NK-92 (cell line): ENCODE data around the gene RAB11FIP3.

Source experiments
- DNase-seq: peaks from one replicate; lab custom pipeline; 2025; ENCODE audit not compliant: unreplicated experiment; lab: John Stamatoyannopoulos, UW

The RAB11FIP3 gene

DNA sequence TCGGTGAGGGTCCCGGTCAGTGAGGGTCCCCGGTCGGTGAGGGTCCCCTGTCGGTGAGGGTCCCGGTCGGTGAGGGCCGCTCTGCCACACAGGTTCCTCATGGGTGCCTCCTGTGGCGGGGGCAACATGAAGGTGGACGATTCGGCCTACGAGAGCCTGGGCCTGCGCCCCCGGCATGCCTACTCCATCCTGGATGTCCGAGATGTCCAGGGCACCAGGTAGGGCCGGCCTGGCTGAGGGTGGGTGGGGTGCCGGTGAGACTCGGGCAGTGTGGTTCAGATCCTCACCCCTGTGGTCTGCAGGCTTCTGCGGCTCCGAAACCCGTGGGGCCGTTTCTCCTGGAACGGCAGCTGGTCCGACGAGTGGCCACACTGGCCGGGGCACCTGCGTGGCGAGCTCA lies 125.8 kb downstream of the RAB11FIP3 start:
- DNase-seq, result no peak

DNA sequence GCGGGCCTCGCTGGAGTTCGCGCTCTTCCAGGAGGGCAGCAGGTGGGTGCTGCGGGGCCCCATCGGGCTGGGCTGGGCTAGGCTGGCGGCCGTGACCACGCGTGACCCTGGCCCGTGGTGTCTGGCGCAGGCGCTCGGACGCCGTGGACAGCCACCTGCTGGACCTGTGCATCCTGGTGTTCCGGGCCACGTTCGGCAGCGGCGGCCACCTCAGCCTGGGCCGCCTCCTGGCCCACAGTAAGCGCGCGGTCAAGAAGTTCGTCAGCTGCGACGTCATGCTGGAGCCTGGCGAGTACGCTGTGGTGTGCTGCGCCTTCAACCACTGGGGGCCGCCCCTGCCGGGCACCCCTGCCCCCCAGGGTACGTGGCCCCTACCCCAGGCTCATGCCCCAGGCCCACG lies 126.7 kb downstream of the RAB11FIP3 start:
- DNase-seq, result no peak

DNA sequence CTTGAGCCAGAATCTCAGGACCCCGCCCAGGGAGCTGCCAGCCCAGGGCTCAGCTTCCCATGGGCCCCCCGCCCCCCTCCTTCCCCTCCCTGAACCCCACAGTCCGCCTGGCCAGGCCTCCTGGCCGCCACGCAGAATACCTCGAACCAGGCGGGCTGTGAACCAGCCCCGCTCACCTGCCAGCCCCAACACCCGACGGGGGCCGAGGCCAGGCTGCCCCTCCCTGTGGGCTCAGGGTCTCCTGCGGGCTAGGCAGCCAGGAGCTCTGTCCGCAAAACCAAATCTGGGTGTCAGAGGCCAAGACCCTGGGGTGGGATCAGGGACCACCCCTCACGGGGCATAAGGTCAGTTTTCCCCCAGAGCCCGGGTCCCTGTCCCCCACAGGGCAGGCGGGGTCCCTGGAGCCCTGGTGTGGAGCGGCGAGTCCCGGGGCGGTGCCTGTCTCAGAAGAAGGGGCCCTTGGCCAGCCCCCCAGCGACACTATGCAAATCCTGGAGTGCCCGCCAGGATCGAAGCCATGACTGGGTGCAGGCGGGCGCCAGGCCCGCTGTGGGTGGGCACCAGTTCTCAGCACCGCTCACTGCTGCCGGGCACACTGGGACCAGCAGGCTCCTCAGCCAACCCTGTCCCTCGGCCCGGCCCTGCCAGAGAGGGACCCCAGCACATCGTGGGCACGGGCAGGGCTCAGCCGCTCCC lies 128.3 kb downstream of the RAB11FIP3 start:
- DNase-seq, result no peak

DNA sequence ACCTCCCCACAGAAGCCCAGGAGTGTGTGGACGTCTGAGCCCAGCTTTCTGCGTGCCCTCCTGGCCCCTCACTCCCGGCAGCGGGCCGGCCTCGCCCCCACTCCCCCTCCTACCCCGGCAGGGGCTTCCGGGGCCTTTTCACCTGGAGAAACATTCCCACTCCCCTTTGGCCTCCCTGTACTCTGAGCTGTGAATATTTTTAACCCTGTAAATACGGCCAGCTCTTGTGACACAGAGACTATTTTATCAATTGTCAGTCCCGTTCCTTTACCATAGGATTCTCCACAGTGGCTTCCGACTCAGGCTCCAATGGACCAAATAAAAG lies 128.8 kb downstream of the RAB11FIP3 start:
- DNase-seq, result no peak

DNA sequence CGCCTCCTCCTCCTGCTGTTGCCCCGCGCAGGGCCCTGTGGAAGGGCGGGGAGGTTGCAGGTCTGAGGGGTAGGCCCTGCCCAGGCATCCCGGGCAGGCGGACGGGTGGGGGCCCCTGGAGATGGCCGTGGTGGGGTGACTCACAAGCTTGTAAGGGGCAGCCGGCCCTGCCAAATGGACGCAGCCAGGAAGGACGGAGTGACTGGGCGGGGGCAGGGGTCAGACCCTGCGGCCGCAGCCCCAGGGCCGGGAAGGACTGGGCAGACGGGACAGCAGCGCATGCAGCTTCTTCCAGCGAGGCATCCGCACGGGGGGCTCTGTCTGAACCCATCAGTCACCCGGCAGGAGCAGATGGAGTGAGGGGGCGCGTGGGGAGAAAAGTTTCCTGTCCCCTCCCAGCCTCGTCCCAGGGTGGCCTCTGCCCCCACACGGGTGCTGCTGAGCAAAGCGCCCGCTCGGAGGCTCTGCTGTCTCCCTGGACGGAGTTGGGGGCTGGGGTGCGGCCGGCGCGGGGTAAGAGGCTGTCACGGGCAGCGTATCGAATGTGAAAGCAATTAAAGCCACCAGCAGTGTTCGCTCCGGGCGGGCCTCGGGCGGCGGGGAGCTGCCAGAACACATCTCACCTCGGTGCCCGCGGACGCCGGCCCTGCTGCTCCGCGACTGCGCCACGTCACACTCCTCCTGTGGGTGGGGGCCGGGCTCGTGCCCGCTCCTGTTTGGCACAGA lies 129.4 kb downstream of the RAB11FIP3 start:
- DNase-seq, result no peak

DNA sequence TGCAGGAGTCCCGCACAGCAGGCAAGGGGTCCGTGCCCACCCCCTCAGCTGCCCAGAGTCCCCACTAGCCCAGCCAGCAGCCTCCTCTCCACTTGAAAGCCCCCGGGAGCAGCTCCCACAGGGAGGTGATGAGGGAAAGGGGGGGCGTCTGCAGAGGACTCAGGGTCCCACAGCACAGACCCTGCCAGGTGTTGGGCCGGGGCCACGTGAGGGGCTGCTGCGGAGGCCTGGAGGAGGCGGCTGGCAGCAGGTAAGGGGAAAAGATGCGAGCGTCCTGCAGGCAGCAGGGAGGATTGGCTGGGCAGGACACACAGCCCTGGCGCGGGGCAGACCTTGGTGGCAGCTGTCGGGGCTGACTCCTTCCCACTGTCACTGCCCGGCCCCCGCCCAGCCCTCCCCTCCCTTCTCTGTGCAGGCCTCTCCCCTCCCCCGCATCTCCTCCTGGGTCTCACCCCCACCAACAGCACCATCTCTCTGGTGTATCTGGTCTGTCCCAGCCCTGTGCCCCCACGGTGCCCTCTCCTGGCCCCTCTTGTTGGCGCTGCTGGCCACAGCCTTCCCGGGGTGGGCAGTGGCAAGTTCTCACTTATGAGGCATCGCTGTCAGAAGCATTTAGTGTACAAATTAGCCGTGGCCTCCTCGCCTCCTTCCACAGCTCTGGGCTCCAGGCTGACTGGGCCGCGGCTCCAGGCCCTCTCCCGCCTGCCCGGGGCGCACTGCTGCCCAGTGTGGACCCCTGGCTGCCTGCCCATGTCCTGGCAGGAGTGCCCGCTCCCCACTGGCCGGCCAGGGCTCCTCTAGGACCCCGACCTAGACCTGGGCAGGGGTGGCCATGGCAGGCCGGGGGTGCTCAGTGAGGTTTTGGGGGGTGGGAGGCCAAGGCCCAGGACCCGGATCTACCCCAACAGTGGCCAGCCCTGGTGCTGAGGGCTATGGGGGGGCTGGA lies 130.4 kb downstream of the RAB11FIP3 start:
- DNase-seq, result no peak

DNA sequence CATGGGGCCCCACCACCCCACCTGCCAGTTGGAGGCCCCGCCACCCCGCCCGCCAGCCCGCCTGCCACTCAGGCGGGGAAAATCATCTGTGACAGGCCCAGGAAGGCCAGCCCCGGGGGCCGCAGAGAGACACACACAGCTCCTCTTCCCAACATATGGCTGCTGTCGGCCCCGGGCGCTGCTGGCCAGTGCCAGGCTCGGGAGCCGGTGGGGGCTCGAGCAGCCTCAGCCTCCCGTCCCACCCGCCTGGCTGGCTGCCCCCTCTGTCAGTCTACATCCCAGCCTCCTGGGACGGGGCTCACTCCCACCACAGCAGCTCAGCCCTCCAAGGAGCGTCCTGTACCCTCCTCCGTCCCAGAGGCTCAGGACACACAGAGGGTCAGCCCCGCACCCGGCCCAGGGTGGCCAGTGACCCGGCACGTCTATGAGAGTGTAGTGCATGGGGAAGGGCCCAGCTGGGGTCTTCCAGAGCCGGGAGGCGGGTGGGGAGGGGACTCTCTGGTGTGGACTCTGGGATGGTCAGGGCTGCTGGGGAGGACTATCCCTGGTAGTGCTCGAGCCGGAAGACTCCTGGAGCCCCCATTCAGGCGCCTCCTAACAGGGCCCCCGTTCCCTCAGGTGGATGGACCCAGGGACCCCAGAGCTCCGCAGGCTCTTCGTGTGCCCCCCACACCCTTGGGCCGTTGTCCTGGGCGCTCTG lies 131.2 kb downstream of the RAB11FIP3 start:
- no peak for DNase-seq

DNA sequence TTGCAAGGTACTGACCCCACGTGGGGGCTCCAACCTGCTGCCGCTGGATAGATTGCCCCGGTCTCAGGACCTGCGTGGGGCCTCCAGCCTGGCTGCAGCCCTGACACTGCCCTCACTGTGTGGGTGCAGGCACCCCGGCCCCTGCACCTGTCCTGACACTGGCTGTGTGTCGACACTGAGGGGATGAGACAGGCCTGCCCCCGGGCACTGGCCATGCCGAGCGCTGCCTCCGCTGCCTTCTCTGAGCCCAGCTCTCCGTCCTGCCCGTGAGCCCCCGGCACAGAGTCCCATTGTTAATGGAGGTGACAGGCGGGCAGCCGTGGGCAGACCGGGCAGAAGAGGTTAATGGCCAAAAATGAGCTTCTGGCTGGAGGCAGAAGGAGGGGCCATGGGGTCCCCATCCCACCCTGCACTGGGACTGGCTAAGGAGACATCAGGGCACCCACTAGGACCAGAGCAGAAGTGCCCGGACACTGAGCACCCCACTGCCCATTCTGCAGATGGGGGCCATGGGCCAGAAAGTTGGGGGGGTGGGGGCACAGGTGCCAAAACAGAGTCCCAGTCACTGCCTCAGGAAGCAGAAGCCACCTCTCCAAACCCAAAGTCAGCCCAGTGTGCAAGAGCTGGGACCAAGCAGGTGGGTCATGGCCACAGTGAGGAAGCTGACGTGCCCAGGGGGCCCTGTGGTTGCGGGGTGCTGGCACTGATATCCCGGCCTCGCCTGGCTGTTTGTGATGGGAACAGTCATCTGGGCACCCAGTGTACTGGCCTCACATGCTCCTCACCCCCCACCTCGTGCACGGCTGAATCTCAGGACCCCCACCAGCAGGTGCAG lies 132.2 kb downstream of the RAB11FIP3 start:
- no peak for DNase-seq

DNA sequence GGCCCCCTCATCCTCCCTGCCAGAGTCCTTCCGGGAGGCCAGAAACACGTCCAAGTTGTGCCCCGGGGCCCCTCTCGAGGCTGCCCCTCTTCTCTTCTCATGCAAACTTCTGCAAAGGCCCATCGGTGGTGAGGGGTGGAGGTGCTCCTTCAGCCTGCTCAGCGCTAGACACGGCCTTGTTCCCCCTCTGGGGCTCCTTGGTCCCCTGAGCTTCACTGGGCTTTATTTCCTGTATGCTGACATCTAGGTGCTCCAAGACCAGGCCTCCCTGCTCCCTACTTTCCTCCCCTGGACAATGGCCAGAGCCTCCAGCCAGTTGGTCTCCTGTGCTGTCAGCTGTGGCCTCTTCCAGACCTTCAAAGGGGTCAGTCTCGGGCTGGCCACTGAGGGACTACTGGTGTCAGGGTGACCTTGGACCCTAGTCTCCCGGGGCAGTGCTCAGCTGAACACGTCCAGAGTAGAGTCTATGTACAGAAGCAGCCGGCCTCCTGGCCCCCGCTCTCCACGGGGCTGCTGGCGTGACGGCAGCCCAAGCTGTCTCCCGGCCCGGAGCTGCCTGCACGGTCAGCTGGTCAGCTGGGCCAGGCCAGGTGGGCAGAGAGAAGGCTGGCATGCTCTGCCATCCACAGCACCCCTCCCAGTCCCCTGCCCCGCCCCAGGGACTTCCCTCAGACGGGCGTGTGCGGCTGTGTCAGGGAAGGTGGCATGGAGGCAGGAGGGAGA lies 133.0 kb downstream of the RAB11FIP3 start:
- DNase-seq, result no peak

DNA sequence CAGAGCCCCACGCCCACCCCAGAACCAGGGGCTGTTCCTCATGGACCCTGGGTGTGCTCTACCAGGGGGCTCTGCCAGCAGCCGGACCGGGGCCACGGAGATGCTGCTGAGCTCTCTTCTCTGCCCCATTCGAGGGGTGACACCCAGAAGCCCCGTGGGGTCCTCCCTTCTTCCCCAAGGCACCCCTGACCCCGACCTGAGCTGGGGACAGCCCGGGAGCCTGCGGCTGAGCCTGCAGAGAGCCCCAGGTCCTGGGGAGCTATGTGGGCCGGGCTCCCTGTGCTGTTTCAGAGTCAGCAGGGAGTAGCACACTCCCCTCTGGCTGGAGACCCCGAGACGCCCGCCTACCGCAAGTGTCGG lies 133.6 kb downstream of the RAB11FIP3 start:
- DNase-seq, result no peak

DNA sequence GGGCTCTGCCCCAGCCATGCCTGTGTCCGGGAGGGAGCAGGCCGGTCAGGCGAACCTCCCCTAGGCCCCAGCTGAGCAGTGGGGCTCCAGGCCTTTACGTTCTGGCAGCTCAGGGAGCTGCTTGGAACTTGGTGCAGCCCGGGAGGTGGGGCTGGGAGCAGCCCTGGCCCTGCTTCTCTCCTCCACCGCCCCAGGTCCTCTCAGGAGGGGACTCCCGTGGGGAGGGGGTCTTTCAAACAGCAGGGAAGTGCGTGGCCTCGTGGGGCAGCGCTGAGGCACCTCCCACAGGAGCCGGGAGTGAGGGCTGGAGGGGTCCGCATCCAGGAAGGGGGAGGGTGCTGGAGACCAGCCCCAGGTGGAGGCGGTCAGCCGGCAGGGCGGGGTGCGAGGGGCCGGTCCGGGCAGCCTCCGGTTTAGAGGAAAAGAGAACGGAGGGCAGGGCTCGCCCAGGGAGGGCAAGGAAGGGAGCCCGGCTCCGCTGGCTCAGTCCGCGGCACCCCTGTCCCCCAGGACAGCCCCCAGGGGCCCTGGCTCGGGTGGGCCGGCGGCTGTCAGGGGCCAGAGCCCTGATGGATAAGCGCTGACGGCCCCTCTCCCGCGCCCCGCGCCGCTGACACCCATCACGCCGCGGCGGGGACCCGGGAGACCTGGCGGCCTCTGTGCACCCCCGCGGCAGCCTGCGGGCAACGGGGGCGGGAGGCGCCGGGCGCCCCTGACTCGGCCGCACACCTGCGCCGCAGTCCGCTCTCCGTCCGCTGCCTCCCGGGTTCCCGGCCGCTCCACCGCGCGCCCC lies 134.2 kb downstream of the RAB11FIP3 start:
- no peak for DNase-seq

DNA sequence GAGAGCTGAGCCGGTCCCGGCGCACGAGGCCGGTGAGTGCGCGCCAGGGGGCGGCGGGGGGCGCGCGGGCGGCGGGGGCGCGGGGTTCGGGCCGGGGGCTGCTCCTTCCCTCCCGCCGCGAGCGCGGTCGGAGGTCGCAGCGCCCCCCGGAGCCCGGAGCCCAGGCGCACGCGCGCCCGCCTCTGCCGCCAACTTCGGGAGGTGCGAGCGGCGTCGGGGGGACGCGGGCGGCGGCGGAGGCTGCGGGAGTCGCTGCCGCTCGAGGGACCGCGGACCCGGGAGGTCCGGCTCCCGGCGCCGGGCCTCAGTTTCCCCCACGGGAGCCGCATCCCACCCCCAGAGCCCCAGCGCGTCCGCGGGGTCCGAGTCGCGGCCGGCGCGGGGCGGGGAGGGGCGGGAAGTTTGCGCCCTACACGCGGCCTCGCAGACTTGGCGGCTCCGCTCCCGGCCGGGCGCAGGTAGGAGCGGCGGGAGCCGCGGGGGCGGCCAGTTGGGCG lies 134.8 kb downstream of the RAB11FIP3 start, which contains the start of gene PRR35:
PRR35 (plus strand) TSS at position 191 of the 497 bp plus-strand sequence. CDS start 2,901 bp downstream, outside the sequence.
- DNase-seq, result no peak

DNA sequence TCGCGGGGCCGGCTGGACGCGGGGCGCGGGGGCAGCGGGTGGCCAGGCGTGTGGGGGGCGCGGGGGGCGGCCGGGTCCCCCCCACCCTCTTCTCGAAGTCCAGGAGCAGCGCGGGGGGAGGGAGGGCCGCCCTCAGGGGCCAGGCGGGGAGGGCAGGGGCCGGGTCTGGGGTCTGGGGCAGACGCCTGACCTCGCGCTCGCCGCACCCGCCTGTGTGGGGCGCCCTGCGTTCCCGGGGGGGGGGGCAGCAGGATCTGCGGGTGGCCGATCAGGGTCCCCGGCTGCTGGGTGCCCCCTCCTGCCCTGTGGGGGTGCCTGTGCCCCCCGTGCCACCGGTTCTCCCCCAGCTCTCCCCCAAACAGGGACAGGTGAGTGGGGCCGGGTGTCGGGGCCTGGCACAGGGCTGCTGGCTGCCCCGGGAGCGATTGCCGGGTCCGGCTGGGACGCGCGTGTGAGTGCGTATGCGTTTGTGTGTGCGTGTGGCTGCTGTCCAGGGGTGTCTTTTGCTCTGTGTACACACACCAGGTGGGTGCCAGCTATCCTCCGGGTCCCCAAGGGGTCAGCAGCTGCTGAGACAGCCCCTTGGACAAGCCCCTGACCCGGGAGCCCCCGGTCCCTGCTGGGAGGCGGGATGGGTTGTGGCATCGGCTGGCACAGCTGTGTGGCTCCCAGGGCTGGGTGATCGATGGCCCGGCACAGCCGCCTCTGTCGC lies 135.4 kb downstream of the RAB11FIP3 start:
- no peak for DNase-seq

DNA sequence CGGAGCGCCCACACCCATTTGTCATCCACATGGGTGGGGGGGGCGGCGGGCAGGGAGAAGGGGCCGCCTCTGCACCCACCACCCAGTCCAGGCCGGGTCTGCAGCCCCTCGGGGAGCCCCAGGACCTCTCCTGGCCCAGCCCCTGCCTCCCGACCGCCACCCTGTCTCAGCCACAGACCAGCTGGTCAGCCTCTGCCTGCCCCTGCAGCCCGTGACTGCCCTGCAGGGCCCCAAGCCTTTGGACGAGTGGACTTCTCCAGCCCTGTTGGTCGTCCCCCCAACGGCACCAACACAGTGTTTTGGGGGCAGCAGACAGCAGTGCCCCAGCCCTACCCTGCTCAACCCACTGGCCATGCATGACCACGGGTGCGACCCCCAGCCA lies 136.0 kb downstream of the RAB11FIP3 start:
- no peak for DNase-seq

DNA sequence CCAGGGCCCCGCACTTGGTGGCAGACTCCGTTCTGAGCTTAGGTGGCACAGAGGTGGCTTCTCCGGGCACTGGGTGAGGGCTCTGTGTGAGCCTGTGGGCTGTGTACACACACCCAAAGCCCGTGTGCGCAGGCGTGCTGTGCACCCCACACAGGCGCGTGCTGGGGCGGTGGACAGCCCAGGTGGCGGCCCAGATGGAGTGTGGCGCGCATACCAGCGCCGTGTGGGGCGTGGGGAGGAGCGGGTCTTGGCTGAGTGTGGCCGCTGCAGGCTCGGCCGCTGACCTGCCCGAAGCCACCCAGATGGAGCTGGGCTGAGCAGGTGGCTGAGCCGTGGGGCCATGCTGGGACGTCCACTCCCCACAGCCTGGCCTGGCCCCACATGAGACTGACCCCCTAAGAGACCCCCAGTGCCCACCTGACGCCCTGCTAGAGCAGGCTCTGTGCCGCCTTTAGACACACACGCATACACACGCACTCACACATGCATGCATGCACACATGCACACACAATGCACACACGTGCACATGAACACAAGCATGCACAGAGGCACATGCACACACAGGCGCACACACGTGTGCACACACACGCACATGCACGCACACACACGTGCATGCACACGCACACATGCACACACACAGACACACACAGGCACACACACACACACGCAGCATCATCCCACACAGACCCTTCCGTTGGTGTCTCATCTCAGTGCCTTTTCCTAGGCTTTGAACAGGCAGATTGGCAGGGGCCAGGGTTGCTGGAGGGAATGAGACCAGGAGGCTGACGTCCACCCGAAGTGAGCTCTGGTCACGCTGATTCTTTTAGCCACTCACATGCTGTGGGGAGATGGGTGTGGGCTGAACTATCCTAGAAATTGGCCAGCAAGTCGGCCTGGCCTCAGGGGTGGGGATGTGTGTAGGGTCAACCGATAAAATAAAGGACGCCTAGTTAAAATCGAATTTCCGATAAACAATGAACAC lies 136.8 kb downstream of the RAB11FIP3 start:
- no peak for DNase-seq

DNA sequence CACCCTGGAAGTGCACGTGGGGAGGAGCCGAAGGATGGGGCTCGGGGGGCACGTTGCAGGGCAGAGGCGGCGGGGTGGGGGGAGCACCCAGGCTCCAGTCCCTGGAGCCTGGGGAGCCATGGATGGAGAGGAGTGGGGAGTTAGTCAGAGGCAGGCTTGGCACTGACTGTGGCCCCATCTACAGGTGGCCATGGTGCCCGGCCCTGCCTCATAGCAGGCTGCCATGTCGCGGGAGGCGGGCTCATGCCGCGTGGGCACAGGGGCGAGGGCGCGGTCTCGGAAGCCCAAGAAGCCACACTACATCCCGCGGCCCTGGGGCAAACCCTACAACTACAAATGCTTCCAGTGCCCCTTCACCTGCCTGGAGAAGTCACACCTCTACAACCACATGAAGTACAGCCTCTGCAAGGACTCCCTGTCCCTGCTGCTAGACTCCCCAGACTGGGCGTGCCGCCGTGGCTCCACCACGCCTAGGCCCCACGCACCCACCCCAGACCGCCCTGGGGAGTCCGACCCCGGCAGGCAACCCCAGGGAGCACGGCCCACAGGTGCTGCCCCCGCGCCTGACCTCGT lies 137.7 kb downstream of the RAB11FIP3 start:
- no peak for DNase-seq
